22Rv1 (cell line): ENCODE results near the gene YAP1.

Source experiments
- H3K27ac ChIP-seq: fragments of 450-650 bp; 2 replicates; pipeline ENCODE4 v1.5.1; 2017
- CTCF ChIP-seq: fragments of 450-650 bp; IDR thresholded peaks from 2 replicates; pipeline ENCODE4 v1.5.1; 2017; ENCODE audit warnings: mild to moderate bottlenecking
- ZFX ChIP-seq: fragments of 450-650 bp; IDR thresholded peaks from 2 replicates; pipeline ENCODE4 v1.6.1; 2017; ENCODE audit warnings: antibody characterized with exemption, borderline replicate concordance

Gene YAP1

DNA sequence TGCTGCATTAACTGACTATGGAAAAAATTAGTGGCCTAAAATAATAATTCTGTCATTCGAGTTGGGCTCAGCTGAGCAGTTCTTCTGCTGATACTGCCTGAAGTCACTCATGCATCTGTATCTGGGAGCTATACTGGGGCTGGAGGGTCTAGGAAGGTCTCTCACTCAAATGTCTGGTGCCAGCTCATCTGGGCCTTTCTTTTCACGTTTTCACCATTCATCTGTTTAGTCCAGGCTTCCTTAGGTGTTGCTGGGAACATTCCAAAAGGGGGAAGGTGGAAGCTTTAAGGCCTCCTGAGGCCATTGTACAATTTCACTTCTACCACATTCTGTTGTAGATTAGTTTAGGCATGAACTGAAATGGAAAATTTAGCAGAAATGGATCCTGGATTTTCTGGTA is 28.0 kb downstream of the YAP1 start:
- no peak for TF ChIP-seq ZFX
- TF ChIP-seq CTCF = no peak
- H3K27ac ChIP-seq = no peak overlapping the region

GRCh38 chr11:102138670-102139069 is 28.4 kb downstream of the YAP1 start:
- TF ChIP-seq CTCF (no peak), ZFX (no peak)
- no peak overlapping the region for H3K27ac ChIP-seq

DNA sequence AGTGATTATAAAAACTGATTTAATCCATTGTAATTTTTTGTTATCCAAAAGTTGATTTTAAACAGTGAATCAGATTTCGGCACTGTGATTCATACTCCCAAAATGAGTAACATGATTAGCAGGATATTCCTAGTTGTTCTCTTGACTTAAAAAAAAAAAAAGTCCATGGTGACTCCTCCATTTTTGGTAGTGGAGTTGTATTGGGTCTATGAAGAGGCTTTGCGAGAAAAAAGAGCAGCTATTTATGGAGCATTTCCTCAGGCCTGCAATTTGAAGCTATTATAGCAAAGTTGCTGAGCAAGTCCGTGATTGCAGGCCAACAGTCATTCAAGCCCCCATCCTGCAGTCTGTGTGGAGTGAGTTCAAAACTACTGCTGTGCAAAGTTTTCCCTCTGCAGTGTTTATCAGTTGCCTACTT is 28.8 kb downstream of the YAP1 start:
- no peak for TF ChIP-seq ZFX
- TF ChIP-seq CTCF = no peak
- H3K27ac ChIP-seq = no peak overlapping the region

DNA sequence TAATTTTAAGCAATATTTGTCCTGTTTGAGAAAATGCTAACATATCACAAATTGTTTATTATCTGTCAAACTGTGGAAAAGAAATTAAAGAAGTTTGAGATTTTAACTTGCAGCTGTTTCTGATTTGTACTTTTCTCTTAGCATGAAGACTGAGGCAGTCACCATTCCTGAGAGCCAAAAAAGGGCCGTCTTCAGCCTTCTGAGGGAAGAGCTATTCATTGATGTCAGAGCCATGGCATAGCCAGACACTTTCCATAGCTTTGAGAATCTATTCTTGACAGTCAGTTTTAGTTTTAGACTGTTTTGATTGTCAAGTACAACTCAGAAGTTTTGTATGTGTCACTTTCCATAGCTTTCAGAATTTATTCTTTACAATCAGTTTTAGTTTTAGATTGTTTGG is 32.1 kb downstream of the YAP1 start:
- TF ChIP-seq CTCF (no peak), ZFX (no peak)
- no peak overlapping the region for H3K27ac ChIP-seq

GRCh38 chr11:102143867-102144266 is 33.6 kb downstream of the YAP1 start:
- no peak overlapping the region for H3K27ac ChIP-seq
- no peak for TF ChIP-seq ZFX
- no peak for TF ChIP-seq CTCF

GRCh38 chr11:102144357-102145355 is 34.4 kb downstream of the YAP1 start:
- no peak for TF ChIP-seq CTCF
- TF ChIP-seq ZFX = no peak
- H3K27ac ChIP-seq = no peak overlapping the region

DNA sequence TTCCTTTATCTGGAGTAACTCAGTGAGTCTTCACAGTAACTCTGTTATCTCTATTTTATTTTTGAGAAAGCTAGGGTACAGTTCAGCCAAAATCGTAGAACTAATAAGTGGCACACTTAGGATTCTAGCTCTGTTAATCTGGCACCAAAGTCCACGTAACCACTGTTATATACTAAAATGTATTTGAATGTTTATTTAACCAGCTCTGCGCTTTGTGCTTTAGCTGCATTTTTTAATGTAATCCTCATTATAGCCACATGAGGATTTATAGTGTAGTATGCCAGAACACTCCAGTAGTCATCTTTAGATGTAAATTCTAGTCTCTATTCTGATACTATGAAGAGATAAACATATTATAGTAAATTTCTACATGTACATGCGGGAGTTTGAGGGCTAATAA is 36.8 kb downstream of the YAP1 start:
- H3K27ac ChIP-seq = no peak overlapping the region
- TF ChIP-seq CTCF = no peak
- TF ChIP-seq ZFX = no peak
